ENCODE data around the gene RNF223. TPM values are rescaled to one million over a fixed set of nuclear protein-coding genes. Genes with fewer than 3 reads are reported as not detected.

The RNF223 gene
- total and polyA plus RNA-seq, 4 donors: 0.14 TPM; not detected in 3

- Histone ChIP-seq H3K9me3 (ENCODE audit: control insufficient read depth in 4 of 4, low read length in 3 of 4) (no peaks in the 10 kb centered on the region), H3K36me3 (ENCODE audit: control insufficient read depth in 4 of 4, insufficient read depth in 3 of 4, low read depth in 1 of 4, low read length in 3 of 4) (no peaks in the 10 kb centered on the region), H3K4me1 (ENCODE audit: control insufficient read depth in 4 of 4, insufficient read depth in 4 of 4, low read length in 3 of 4) (no peaks in the 10 kb centered on the region), H3K4me3 (ENCODE audit: low read depth in 1 of 3, low read length in 3 of 3) (no peak overlapping the region), H3K9ac (ENCODE audit: low read depth in 1 of 2, low read length in 2 of 2) (no peak overlapping the region), H3K27ac (ENCODE audit: low read depth in 1 of 2, low read length in 2 of 2) (no peak overlapping the region), H3K27me3 (ENCODE audit: control insufficient read depth in 4 of 4, insufficient read depth in 4 of 4, low read length in 3 of 4) (no peaks in the 10 kb centered on the region)
- 95% methylated on average over 38 of the region's 38 CpGs for WGBS
- DNase-seq (ENCODE audit: low spot score): no peak
- TF ChIP-seq HNF4A (conservative IDR thresholded peaks at IDR 0.05): no peak
- no peak for TF ChIP-seq ZBTB33 (IDR thresholded peaks at IDR 0.05)
- TF ChIP-seq YY1 (IDR thresholded peaks at IDR 0.05): no peak
- no peak for TF ChIP-seq RXRA (IDR thresholded peaks at IDR 0.05)
- TF ChIP-seq, protein P1, sequence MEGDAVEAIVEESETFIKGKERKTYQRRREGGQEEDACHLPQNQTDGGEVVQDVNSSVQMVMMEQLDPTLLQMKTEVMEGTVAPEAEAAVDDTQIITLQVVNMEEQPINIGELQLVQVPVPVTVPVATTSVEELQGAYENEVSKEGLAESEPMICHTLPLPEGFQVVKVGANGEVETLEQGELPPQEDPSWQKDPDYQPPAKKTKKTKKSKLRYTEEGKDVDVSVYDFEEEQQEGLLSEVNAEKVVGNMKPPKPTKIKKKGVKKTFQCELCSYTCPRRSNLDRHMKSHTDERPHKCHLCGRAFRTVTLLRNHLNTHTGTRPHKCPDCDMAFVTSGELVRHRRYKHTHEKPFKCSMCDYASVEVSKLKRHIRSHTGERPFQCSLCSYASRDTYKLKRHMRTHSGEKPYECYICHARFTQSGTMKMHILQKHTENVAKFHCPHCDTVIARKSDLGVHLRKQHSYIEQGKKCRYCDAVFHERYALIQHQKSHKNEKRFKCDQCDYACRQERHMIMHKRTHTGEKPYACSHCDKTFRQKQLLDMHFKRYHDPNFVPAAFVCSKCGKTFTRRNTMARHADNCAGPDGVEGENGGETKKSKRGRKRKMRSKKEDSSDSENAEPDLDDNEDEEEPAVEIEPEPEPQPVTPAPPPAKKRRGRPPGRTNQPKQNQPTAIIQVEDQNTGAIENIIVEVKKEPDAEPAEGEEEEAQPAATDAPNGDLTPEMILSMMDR (IDR thresholded peaks at IDR 0.05; ENCODE audit: low read depth, low read length, missing input control): no peak
- TF ChIP-seq EGR1 (IDR thresholded peaks at IDR 0.05; ENCODE audit: low read depth in 2 of 2): no peak
- TF ChIP-seq GABPA (IDR thresholded peaks at IDR 0.05 in 1 of 2, conservative IDR thresholded peaks at IDR 0.05 in 1 of 2): no peak
- TF ChIP-seq FOXA2 (IDR thresholded peaks at IDR 0.05): no peak
- no peak for TF ChIP-seq FOXA1 (IDR thresholded peaks at IDR 0.05)
These were observed 13.4 kb upstream of the RNF223 start for GRCh38 chr1:1087351-1088028.

- H3K27ac ChIP-seq (ENCODE audit: low read depth in 1 of 2, low read length in 2 of 2): no peak overlapping the region
- 95% methylated on average over 17 of the region's 17 CpGs for WGBS
- H3K36me3 ChIP-seq (ENCODE audit: control insufficient read depth in 4 of 4, insufficient read depth in 3 of 4, low read depth in 1 of 4, low read length in 3 of 4): no peaks in the 10 kb centered on the region
- H3K9ac ChIP-seq (ENCODE audit: low read depth in 1 of 2, low read length in 2 of 2): no peak overlapping the region
- no peak for DNase-seq (ENCODE audit: low spot score)
- H3K9me3 ChIP-seq (ENCODE audit: control insufficient read depth in 4 of 4, low read length in 3 of 4): no peaks in the 10 kb centered on the region
- TF ChIP-seq NR2F2 (IDR thresholded peaks at IDR 0.05): no peak
- TF ChIP-seq FOXA2 (IDR thresholded peaks at IDR 0.05): no peak
- no peak for TF ChIP-seq HNF4G (IDR thresholded peaks at IDR 0.05)
- TF ChIP-seq, protein P1 (IDR thresholded peaks at IDR 0.05; ENCODE audit: low read depth, low read length, missing input control): no peak
- no peak for TF ChIP-seq HNF4A (conservative IDR thresholded peaks at IDR 0.05)
- H3K27me3 ChIP-seq (ENCODE audit: control insufficient read depth in 4 of 4, insufficient read depth in 4 of 4, low read length in 3 of 4): no peaks in the 10 kb centered on the region
- H3K4me1 ChIP-seq (ENCODE audit: control insufficient read depth in 4 of 4, insufficient read depth in 4 of 4, low read length in 3 of 4): no peaks in the 10 kb centered on the region
- no peak overlapping the region for H3K4me3 ChIP-seq (ENCODE audit: low read depth in 1 of 3, low read length in 3 of 3)
These were observed 12.8 kb upstream of the RNF223 start for GRCh38 chr1:1086911-1087341.

Measured in liver (tissue), 9 donors.